OCI-LY7 (cell line): Measurements from ENCODE around the gene UNC13A.

Source experiments
- CTCF ChIP-seq: fragments of 200-600 bp; sonication (generic); conservative IDR thresholded peaks from 2 replicates; pipeline ENCODE4 v1.5.1; 2014; ENCODE audit warnings: mild to moderate bottlenecking, antibody characterized with exemption, low read length, moderate library complexity, mixed read lengths
- EZH2phosphoT487 ChIP-seq: fragments of 200-600 bp; sonication (generic); IDR thresholded peaks from 2 replicates; pipeline ENCODE4 v1.6.1; 2018; ENCODE audit warnings: low read depth, borderline replicate concordance, mild to moderate bottlenecking, mixed run types, antibody characterized with exemption, low read length, moderate library complexity, mixed read lengths

GRCh38 chr19:17606590-17607185, 81.5 kb downstream of the UNC13A start:
- TF ChIP-seq CTCF, result peak; percentile 30
- no peak for TF ChIP-seq EZH2phosphoT487
